Trophoblast cell (in vitro differentiated cells and primary cell): ENCODE measurements around the gene TRIM75.

ENCODE experiments used
- DNase-seq, 2 donors: peaks; one replicate each; pipeline ENCODE4 v3.0.0-alpha.2; 2016
- H2AFZ ChIP-seq: 2 replicates; pipeline ENCODE4 v1.6.1; 2013; ENCODE audit warnings: low read length, moderate library complexity, mild to moderate bottlenecking; ENCODE audit not compliant: insufficient read depth, poor library complexity
- H2AK5ac ChIP-seq: 2 replicates; pipeline ENCODE4 v1.6.1; 2013; ENCODE audit warnings: mild to moderate bottlenecking, low read length
- H2BK120ac ChIP-seq: 2 replicates; pipeline ENCODE4 v1.6.1; 2013; ENCODE audit warnings: low read length, mild to moderate bottlenecking, moderate library complexity; ENCODE audit not compliant: insufficient read depth, poor library complexity
- H2BK12ac ChIP-seq: 2 replicates; pipeline ENCODE4 v1.6.1; 2013; ENCODE audit warnings: mild to moderate bottlenecking, low read length, moderate library complexity
- H2BK5ac ChIP-seq: 2 replicates; pipeline ENCODE4 v1.6.1; 2013; ENCODE audit warnings: low read length, low read depth, moderate library complexity, mild to moderate bottlenecking; ENCODE audit not compliant: poor library complexity
- H3K14ac ChIP-seq: 2 replicates; pipeline ENCODE4 v1.6.1; 2013; ENCODE audit warnings: mild to moderate bottlenecking, low read length
- H3K18ac ChIP-seq: 2 replicates; pipeline ENCODE4 v1.6.1; 2013; ENCODE audit warnings: mild to moderate bottlenecking, low read length
- H3K23ac ChIP-seq: 2 replicates; pipeline ENCODE4 v1.6.1; 2013; ENCODE audit warnings: low read length
- H3K27ac ChIP-seq: 2 replicates; pipeline ENCODE4 v1.5.1; 2013; ENCODE audit warnings: low read depth, mild to moderate bottlenecking, inconsistent platforms, low read length, moderate library complexity
- H3K27me3 ChIP-seq: 2 replicates; pipeline ENCODE4 v1.6.1; 2013; ENCODE audit warnings: inconsistent platforms, mild to moderate bottlenecking, low read length, moderate library complexity; ENCODE audit not compliant: insufficient read depth
- H3K36me3 ChIP-seq, 2 experiments: 1 replicate in 1 of 2; 2 replicates in 1 of 2; pipeline ENCODE4 v1.6.1; 2013; ENCODE audit warnings: low read length in 2 of 2, mild to moderate bottlenecking in 2 of 2, moderate library complexity in 1 of 2; ENCODE audit not compliant: insufficient read depth in 2 of 2, control insufficient read depth in 1 of 2
- H3K4ac ChIP-seq: 2 replicates; pipeline ENCODE4 v1.6.1; 2013; ENCODE audit warnings: low read depth, mild to moderate bottlenecking, low read length, moderate library complexity
- H3K4me1 ChIP-seq, 2 experiments: 1 replicate in 1 of 2; 2 replicates in 1 of 2; pipeline ENCODE4 v1.6.1; 2013; ENCODE audit warnings: low read length in 2 of 2, mild to moderate bottlenecking in 2 of 2, moderate library complexity in 1 of 2; ENCODE audit not compliant: insufficient read depth in 2 of 2, control insufficient read depth in 1 of 2
- H3K4me2 ChIP-seq: 2 replicates; pipeline ENCODE4 v1.6.1; 2013; ENCODE audit warnings: inconsistent platforms, mild to moderate bottlenecking, low read length, moderate library complexity
- H3K4me3 ChIP-seq: 2 replicates; pipeline ENCODE4 v1.5.1; 2013; ENCODE audit warnings: mild to moderate bottlenecking, low read depth, low read length, inconsistent platforms
- H3K79me1 ChIP-seq: one replicate; pipeline ENCODE4 v1.6.1; 2013; ENCODE audit warnings: low read length
- H3K79me2 ChIP-seq: 2 replicates; pipeline ENCODE4 v1.6.1; 2013; ENCODE audit warnings: low read length, mild to moderate bottlenecking; ENCODE audit not compliant: control insufficient read depth, insufficient read depth, poor library complexity
- H3K9ac ChIP-seq: 2 replicates; pipeline ENCODE4 v1.6.1; 2013; ENCODE audit warnings: mild to moderate bottlenecking, low read length
- H3K9me3 ChIP-seq: 2 replicates; pipeline ENCODE4 v1.6.1; 2013; ENCODE audit warnings: low read depth, mild to moderate bottlenecking, control low read depth, inconsistent platforms, low read length; ENCODE audit not compliant: insufficient read depth
- H4K12ac ChIP-seq: 2 replicates; pipeline ENCODE4 v1.6.1; 2013; ENCODE audit warnings: low read depth, mild to moderate bottlenecking, low read length, moderate library complexity
- H4K8ac ChIP-seq: 2 replicates; pipeline ENCODE4 v1.6.1; 2013; ENCODE audit warnings: low read depth, mild to moderate bottlenecking, low read length, moderate library complexity
- H4K91ac ChIP-seq: one replicate; pipeline ENCODE4 v1.6.1; 2013; ENCODE audit warnings: low read depth, mild to moderate bottlenecking, low read length, moderate library complexity
- WGBS: extraction: QIAGEN DNeasy Blood & Tissue Kit; methylation state at CpG from one replicate; pipeline ENCODE4 v1.1.7; 2013; ENCODE audit warnings: missing lambda C conversion rate; ENCODE audit not compliant: insufficient read length, insufficient coverage; ENCODE audit errors: extremely low coverage; 5-methylcytosine and 5-hydroxymethylcytosine counted together

TRIM75 gene

DNA sequence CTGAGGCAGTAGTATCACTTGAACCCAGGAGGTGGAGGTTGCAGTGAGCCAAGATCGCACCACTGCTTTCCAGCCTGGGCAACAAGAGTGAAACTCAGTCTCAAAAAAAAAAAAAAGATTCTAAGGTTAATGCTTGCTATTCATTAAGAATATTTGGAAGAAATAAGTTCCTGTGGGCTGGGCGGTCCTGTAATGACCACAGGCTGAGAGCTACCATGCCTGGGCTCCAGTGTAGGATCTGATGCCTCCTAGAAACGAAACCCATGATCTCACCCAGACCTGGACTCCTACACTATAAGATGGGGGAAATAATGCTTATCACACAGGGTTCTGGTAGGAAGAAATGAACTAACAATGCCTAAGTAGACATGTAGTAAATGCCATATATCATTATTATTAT lies 41.2 kb downstream of the TRIM75 start:
- Histone ChIP-seq H3K9me3 (no peaks in the 10 kb centered on the region), H2BK5ac (peak overlapping the region; percentile 64), H2BK120ac (no peak overlapping the region), H3K23ac (no peak overlapping the region), H3K36me3 (peaks cover 6 to 9% of the 10 kb centered on the region in 2 experiments), H3K79me2 (no peaks in the 10 kb centered on the region), H3K14ac (no peak overlapping the region), H2AFZ (no peak overlapping the region), H3K18ac (no peak overlapping the region), H3K79me1 (peaks cover 2% of the 10 kb centered on the region), H3K4me3 (no peak overlapping the region), H4K8ac (no peak overlapping the region), H3K4me2 (no peak overlapping the region), H2AK5ac (peak overlapping the region; percentile 72), H3K4me1 (peaks cover 0 to 2% of the 10 kb centered on the region in 2 experiments), H4K91ac (peak overlapping the region; percentile 56), H4K12ac (peak overlapping the region; percentile 59), H3K9ac (no peak overlapping the region), H3K4ac (no peak overlapping the region), H2BK12ac (peak overlapping the region; percentile 44), H3K27ac (no peak overlapping the region), H3K27me3 (no peaks in the 10 kb centered on the region)
- no CpG with 5 or more reads among the region's 3 CpGs for WGBS
- DNase-seq: no peak

DNA sequence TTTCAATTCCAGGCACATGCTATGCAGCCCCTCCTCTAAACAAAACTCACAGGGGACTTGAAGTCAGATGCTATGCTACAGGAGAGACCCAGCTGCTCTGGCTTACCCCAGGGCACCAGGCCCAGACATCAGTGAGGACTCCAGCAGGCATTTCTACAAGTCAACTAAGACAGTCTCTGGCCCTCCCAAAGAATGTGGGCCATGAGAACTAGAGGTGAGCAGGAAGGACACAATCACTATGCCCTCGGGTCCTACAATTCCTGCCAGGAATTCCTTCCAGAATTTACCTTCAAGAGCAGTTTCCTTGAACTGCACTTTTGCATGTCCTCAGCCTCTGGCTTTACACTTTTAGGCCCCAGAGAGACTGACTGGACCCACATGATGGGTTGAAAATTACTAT lies 41.6 kb downstream of the TRIM75 start:
- Histone ChIP-seq H4K91ac (no peak overlapping the region), H3K36me3 (peaks cover 6 to 9% of the 10 kb centered on the region in 2 experiments), H3K9me3 (no peaks in the 10 kb centered on the region), H3K9ac (no peak overlapping the region), H4K12ac (no peak overlapping the region), H3K23ac (no peak overlapping the region), H2AK5ac (no peak overlapping the region), H3K4ac (no peak overlapping the region), H3K27me3 (no peaks in the 10 kb centered on the region), H3K27ac (no peak overlapping the region), H2AFZ (no peak overlapping the region), H3K79me2 (no peaks in the 10 kb centered on the region), H3K18ac (no peak overlapping the region), H3K4me2 (no peak overlapping the region), H2BK120ac (no peak overlapping the region), H3K14ac (no peak overlapping the region), H3K79me1 (peaks cover 2% of the 10 kb centered on the region), H3K4me3 (no peak overlapping the region), H3K4me1 (peaks cover 0 to 2% of the 10 kb centered on the region in 2 experiments), H2BK5ac (no peak overlapping the region), H4K8ac (no peak overlapping the region), H2BK12ac (no peak overlapping the region)
- DNase-seq: no peak
- no CpG with 5 or more reads among the region's 1 CpG for WGBS

DNA sequence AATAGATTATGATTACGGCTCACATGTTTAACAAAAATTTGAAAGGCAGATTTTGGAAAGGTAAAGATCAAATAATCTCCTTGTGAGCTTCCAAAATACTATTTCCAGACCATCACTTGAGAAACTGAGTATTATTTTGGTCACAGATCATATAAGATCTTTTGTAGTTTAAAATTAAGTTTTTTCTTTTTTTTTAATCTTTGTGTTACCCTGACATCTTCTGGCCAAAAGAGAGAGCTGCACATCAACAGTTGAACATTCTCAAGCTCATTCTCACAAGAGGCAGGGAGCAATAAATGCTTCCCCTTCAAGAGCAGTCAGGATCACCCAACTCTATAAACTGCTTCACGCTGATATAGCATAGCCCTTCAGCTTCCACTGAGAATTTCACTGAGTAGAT lies 43.1 kb downstream of the TRIM75 start:
- H3K4ac ChIP-seq: no peak overlapping the region
- H3K4me1 ChIP-seq: peaks cover 0 to 2% of the 10 kb centered on the region in 2 experiments
- H3K23ac ChIP-seq: no peak overlapping the region
- H2BK5ac ChIP-seq: no peak overlapping the region
- no peaks in the 10 kb centered on the region for H3K27me3 ChIP-seq
- no CpG with 5 or more reads among the region's 2 CpGs for WGBS
- DNase-seq: peak in 1 of 2 donors; percentile 44
- no peaks in the 10 kb centered on the region for H3K9me3 ChIP-seq
- no peak overlapping the region for H2AK5ac ChIP-seq
- no peak overlapping the region for H3K14ac ChIP-seq
- peaks cover 2% of the 10 kb centered on the region for H3K79me1 ChIP-seq
- H3K4me2 ChIP-seq: no peak overlapping the region
- no peak overlapping the region for H2AFZ ChIP-seq
- H2BK12ac ChIP-seq: no peak overlapping the region
- no peak overlapping the region for H4K8ac ChIP-seq
- H3K9ac ChIP-seq: no peak overlapping the region
- H4K91ac ChIP-seq: no peak overlapping the region
- H2BK120ac ChIP-seq: no peak overlapping the region
- H3K18ac ChIP-seq: no peak overlapping the region
- H3K79me2 ChIP-seq: no peaks in the 10 kb centered on the region
- peaks cover 11 to 14% of the 10 kb centered on the region in 2 experiments for H3K36me3 ChIP-seq
- no peak overlapping the region for H3K4me3 ChIP-seq
- no peak overlapping the region for H3K27ac ChIP-seq
- no peak overlapping the region for H4K12ac ChIP-seq

DNA sequence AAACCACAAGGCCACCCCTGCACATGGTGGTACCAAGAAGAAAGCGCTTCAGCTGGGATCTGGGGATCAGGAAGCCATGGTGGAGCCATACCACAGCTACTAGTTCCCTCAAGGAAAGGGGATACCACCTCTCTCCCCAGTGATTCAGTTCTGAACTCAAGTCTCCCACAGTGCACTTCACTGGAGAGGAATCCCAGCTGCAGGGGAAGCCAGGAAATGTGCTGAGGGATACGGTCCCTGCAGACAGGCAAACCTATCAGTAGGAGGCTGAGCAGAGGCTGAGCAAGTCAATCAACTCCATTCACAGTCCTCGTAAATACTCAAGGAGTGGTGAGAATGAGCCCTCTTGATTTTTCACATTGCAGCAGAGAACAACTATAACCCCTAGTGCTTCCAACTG lies 48.0 kb downstream of the TRIM75 start:
- H3K27ac ChIP-seq: no peak overlapping the region
- no peaks in the 10 kb centered on the region for H3K4me1 ChIP-seq
- no peak overlapping the region for H2BK5ac ChIP-seq
- H3K4me3 ChIP-seq: no peak overlapping the region
- no peak overlapping the region for H2AFZ ChIP-seq
- H3K18ac ChIP-seq: no peak overlapping the region
- H3K4me2 ChIP-seq: no peak overlapping the region
- H3K4ac ChIP-seq: no peak overlapping the region
- H3K79me1 ChIP-seq: no peaks in the 10 kb centered on the region
- no peaks in the 10 kb centered on the region for H3K27me3 ChIP-seq
- no peak overlapping the region for H3K14ac ChIP-seq
- H2BK120ac ChIP-seq: no peak overlapping the region
- H3K9me3 ChIP-seq: no peaks in the 10 kb centered on the region
- DNase-seq: no peak
- WGBS: no CpG with 5 or more reads among the region's 3 CpGs
- no peak overlapping the region for H3K9ac ChIP-seq
- H4K12ac ChIP-seq: no peak overlapping the region
- H4K91ac ChIP-seq: no peak overlapping the region
- no peak overlapping the region for H3K23ac ChIP-seq
- H3K36me3 ChIP-seq: peaks cover 9 to 13% of the 10 kb centered on the region in 2 experiments
- no peak overlapping the region for H4K8ac ChIP-seq
- no peaks in the 10 kb centered on the region for H3K79me2 ChIP-seq
- H2BK12ac ChIP-seq: no peak overlapping the region
- no peak overlapping the region for H2AK5ac ChIP-seq
